ENCODE results near the gene AKAP6.

DNA sequence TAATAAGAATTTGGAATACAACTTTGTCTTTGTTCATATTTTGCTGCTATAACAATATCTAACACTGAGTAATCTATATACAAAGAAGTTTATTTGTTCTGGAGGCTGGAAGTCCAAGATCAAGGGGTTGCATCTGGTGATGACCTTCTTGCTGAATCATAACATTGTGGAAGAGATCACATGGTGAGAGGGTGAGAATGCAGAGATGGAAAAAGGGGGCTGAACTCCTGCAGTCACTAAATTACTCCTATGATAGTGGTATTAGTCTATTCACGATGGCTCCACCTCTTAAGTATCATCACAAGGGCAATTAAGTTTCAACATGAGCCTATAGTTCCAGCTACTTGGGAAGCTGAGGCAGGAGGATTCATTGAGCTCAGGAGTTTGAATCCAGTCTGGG lies 4.5 kb upstream of the AKAP6 start:
- TF ChIP-seq, protein P1, sequence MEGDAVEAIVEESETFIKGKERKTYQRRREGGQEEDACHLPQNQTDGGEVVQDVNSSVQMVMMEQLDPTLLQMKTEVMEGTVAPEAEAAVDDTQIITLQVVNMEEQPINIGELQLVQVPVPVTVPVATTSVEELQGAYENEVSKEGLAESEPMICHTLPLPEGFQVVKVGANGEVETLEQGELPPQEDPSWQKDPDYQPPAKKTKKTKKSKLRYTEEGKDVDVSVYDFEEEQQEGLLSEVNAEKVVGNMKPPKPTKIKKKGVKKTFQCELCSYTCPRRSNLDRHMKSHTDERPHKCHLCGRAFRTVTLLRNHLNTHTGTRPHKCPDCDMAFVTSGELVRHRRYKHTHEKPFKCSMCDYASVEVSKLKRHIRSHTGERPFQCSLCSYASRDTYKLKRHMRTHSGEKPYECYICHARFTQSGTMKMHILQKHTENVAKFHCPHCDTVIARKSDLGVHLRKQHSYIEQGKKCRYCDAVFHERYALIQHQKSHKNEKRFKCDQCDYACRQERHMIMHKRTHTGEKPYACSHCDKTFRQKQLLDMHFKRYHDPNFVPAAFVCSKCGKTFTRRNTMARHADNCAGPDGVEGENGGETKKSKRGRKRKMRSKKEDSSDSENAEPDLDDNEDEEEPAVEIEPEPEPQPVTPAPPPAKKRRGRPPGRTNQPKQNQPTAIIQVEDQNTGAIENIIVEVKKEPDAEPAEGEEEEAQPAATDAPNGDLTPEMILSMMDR (IDR thresholded peaks at IDR 0.05) = no peak
- no peak for TF ChIP-seq POLR2A (IDR thresholded peaks at IDR 0.05)

Data from adrenal gland (tissue), 5 donors.